ENCODE measurements around the gene FAM156A.

- TF ChIP-seq, protein P1, sequence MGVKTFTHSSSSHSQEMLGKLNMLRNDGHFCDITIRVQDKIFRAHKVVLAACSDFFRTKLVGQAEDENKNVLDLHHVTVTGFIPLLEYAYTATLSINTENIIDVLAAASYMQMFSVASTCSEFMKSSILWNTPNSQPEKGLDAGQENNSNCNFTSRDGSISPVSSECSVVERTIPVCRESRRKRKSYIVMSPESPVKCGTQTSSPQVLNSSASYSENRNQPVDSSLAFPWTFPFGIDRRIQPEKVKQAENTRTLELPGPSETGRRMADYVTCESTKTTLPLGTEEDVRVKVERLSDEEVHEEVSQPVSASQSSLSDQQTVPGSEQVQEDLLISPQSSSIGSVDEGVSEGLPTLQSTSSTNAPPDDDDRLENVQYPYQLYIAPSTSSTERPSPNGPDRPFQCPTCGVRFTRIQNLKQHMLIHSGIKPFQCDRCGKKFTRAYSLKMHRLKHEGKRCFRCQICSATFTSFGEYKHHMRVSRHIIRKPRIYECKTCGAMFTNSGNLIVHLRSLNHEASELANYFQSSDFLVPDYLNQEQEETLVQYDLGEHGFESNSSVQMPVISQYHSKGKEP (tag by site-specific recombination; IDR thresholded peaks at IDR 0.05) = no peak
- TF ChIP-seq, protein P2, sequence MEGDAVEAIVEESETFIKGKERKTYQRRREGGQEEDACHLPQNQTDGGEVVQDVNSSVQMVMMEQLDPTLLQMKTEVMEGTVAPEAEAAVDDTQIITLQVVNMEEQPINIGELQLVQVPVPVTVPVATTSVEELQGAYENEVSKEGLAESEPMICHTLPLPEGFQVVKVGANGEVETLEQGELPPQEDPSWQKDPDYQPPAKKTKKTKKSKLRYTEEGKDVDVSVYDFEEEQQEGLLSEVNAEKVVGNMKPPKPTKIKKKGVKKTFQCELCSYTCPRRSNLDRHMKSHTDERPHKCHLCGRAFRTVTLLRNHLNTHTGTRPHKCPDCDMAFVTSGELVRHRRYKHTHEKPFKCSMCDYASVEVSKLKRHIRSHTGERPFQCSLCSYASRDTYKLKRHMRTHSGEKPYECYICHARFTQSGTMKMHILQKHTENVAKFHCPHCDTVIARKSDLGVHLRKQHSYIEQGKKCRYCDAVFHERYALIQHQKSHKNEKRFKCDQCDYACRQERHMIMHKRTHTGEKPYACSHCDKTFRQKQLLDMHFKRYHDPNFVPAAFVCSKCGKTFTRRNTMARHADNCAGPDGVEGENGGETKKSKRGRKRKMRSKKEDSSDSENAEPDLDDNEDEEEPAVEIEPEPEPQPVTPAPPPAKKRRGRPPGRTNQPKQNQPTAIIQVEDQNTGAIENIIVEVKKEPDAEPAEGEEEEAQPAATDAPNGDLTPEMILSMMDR (tag by site-specific recombination; IDR thresholded peaks at IDR 0.05) = no peak
- TF ChIP-seq ZNF76 (tag by site-specific recombination; IDR thresholded peaks at IDR 0.05; ENCODE audit: borderline replicate concordance, low read depth) (no peak), GLI2 (tag by site-specific recombination; IDR thresholded peaks at IDR 0.05; ENCODE audit: borderline replicate concordance, low read depth) (no peak), GLI4 (tag by site-specific recombination; IDR thresholded peaks at IDR 0.05) (no peak), YY1 (tag by site-specific recombination; IDR thresholded peaks at IDR 0.05) (no peak), ZNF274 (IDR thresholded peaks at IDR 0.05; ENCODE audit: low read length) (no peak), ZNF274 (tag by site-specific recombination; IDR thresholded peaks at IDR 0.05; ENCODE audit: borderline replicate concordance) (no peak), ZNF449 (tag by site-specific recombination; IDR thresholded peaks at IDR 0.05) (no peak), ZNF624 (tag by site-specific recombination; IDR thresholded peaks at IDR 0.05) (no peak), ZNF311 (tag by site-specific recombination; IDR thresholded peaks at IDR 0.05; ENCODE audit: borderline replicate concordance) (no peak), REST (tag by site-specific recombination; IDR thresholded peaks at IDR 0.05) (no peak), RBAK (tag by site-specific recombination; IDR thresholded peaks at IDR 0.05) (no peak)
- TF ChIP-seq, protein P3, sequence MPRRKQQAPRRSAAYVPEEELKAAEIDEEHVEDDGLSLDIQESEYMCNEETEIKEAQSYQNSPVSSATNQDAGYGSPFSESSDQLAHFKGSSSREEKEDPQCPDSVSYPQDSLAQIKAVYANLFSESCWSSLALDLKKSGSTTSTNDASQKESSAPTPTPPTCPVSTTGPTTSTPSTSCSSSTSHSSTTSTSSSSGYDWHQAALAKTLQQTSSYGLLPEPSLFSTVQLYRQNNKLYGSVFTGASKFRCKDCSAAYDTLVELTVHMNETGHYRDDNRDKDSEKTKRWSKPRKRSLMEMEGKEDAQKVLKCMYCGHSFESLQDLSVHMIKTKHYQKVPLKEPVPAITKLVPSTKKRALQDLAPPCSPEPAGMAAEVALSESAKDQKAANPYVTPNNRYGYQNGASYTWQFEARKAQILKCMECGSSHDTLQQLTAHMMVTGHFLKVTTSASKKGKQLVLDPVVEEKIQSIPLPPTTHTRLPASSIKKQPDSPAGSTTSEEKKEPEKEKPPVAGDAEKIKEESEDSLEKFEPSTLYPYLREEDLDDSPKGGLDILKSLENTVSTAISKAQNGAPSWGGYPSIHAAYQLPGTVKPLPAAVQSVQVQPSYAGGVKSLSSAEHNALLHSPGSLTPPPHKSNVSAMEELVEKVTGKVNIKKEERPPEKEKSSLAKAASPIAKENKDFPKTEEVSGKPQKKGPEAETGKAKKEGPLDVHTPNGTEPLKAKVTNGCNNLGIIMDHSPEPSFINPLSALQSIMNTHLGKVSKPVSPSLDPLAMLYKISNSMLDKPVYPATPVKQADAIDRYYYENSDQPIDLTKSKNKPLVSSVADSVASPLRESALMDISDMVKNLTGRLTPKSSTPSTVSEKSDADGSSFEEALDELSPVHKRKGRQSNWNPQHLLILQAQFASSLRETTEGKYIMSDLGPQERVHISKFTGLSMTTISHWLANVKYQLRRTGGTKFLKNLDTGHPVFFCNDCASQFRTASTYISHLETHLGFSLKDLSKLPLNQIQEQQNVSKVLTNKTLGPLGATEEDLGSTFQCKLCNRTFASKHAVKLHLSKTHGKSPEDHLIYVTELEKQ (tag by site-specific recombination; IDR thresholded peaks at IDR 0.05; ENCODE audit: borderline replicate concordance) = no peak
- TF ChIP-seq, protein P4, sequence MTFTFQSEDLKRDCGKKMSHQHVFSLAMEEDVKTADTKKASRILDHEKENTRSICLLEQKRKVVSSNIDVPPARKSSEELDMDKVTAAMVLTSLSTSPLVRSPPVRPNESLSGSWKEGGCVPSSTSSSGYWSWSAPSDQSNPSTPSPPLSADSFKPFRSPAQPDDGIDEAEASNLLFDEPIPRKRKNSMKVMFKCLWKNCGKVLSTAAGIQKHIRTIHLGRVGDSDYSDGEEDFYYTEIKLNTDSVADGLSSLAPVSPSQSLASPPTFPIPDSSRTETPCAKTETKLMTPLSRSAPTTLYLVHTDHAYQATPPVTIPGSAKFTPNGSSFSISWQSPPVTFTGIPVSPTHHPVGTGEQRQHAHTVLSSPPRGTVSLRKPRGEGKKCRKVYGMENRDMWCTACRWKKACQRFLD (tag by site-specific recombination; IDR thresholded peaks at IDR 0.05) = no peak
Measured at GRCh38 chrX:53000447-53001135, 42.3 kb upstream of the FAM156A start.

All from HEK293 (cell line).